NCI-H1048 (cell line): ENCODE measurements around the gene PCYT1B.

ENCODE experiments used
- DNase-seq: peaks from one replicate; lab custom pipeline; 2025; lab: John Stamatoyannopoulos, UW

Gene PCYT1B

DNA sequence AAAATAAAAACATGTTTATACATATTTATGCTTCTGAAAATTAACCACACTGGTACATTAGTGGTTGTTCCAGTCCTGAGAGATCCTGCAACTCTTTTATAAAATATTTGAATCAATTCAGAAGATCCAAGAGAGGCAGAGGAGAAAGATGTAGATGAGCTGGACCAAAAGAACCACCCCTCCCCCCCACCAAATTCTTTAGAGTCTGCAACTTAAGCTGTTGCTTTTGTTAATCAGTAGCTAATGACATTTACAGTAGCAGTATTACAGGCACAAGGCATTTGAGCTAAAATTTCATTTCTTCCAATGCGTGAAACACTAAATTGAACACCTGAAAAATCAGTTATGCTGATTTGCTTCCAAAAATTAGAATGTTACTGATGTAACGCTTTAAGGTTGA, 120.5 kb downstream of the PCYT1B start:
- no peak for DNase-seq

- DNase-seq = no peak
These were observed 121.7 kb downstream of the PCYT1B start for GRCh38 chrX:24525455-24525854.

DNA sequence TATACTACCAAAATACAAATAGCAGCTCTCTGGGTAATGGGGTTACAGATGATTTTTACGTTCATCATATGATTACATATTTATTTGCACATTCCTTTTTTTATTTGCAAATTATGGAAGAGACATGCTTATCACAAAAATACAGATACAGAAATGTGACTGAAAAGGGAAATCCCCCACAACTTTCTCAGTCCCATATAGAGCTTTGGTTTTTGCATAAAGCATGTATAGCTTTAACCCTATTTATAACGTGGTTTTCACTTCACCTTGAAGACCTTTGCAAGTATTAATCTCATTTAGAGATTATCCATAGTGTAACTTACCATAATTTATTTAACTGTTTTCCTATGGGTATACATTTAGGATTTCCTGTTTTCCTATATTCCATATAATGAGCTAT, 126.7 kb downstream of the PCYT1B start:
- no peak for DNase-seq

DNA sequence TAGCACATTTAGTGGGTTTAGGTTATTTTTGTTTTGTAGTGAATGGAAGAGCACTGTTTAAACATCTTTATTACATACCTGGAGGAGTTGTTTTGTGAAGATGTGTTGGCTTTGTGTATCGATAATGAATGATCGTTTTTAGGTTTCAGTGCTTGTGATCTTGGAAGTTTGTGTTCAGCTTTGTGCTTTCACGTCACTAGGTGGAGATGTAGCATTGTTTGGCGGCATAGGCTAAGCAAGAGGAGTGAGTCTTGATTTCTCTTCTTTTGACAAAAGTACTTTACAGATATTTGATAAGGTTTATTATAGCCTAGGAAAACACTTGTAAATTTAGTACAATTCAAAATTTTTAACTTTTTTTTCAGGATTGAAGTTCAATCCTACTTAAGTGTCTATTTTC, 131.7 kb downstream of the PCYT1B start:
- DNase-seq = no peak

DNA sequence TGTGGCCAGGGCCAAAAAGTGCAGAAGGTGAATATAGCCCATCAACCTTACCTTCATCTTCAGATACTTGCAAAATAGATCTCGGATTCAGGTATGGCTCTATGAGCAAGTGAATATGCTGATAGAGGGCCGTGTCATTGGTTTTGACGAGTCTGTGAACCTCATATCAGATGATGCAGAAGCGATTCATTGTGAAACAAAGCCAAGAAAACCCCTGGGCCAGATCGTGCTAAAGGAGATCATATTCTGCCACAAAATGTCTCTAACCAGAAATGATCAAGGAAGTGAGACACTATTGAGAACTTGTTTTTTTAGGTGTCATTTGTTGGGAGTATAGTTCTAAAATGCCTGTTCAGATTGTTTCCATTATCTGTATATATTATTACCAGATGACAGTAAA, 133.7 kb downstream of the PCYT1B start:
- no peak for DNase-seq

DNA sequence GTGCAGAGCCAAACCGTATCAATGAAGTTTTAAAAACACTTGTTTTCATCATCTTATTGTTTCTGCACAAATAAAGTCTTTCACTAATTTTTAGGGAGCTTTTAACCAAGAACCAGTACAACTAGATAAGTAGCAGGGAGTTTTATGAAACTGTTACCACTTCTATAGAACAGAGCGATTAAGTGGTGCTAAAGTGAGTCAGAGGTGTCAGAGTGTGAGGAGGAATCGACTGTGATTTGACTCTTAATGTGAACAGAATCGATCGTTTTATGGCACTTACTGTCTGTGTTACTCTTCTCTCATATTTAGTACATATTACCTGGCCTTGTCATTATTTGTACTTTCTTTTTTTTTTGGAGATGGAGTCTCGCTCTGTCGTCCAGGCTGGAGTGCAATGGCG, 138.8 kb downstream of the PCYT1B start:
- DNase-seq = no peak
